GM19043 (cell line): ENCODE data around the gene KRT85.
"Not testable (repeated sequence)": the region's sequence is repeated elsewhere in the genome, so short reads cannot be mapped to it uniquely, and the experiment has no call there.

Source experiments
- ATAC-seq: cut with Tn5 transposase; IDR thresholded peaks from one replicate; pipeline ENCODE4 v1.9.1; 2021; ENCODE audit warnings: low read depth; ENCODE audit not compliant: unreplicated experiment

Gene KRT85

DNA sequence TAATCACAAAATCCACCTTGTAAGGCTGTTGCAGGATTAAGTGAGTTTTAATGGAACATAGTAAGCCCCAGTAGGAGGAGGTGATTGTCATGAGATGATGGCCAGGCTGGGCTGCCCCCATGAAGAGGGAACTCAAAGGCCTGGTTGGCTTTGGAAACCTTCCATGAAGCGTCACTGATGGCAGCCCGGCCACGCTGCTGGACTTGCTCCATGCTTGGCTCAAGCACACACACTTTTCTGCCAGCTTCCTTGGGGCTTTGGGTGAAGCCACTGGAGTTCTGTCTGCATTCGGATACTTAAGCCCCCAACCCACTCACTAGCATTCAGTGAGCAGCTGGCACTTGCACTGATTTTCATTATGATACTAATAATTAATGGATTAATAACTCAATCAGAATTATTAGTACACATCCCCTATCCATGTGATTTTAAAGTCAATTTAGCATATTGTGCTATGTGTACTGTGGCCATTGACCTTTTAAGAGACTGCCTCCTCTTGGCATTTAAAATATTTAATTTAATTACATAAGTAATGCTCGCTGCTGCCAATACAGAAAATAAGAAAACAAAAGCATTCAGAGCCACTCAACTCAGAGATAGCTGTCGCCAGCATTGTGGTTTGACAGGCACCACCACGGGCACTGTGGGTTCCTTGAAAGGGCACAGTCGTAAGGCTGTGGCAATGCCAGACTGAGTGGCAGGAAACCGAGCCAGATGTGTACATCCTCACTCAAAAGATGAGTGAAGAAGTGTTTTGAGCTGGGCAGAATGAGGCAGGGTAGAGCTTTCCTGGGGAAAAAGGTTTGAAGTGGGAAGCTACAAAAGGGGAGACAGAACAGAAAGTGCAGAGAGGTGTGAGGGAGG lies 15.9 kb downstream of the KRT85 start:
- ATAC-seq = no peak

DNA sequence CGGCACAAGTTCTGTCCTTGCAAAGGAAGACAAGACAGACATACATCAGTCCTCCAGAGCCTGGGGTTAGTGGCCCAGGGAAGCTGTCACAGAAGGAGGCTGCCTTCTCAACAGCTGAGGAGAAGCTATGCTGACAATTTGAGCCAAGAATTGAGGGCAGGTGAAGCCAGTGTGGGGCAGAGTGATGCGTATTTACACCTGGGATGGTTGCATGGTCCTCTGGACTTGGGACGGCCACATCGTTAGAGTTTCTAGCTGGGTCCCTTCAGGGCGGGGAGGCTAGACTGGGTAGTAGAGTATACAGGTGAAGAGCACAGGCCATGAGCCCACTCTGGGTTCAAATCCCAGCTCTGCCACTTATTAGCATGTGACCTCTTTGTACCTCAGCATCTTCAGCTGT lies 16.5 kb downstream of the KRT85 start:
- ATAC-seq = no peak

DNA sequence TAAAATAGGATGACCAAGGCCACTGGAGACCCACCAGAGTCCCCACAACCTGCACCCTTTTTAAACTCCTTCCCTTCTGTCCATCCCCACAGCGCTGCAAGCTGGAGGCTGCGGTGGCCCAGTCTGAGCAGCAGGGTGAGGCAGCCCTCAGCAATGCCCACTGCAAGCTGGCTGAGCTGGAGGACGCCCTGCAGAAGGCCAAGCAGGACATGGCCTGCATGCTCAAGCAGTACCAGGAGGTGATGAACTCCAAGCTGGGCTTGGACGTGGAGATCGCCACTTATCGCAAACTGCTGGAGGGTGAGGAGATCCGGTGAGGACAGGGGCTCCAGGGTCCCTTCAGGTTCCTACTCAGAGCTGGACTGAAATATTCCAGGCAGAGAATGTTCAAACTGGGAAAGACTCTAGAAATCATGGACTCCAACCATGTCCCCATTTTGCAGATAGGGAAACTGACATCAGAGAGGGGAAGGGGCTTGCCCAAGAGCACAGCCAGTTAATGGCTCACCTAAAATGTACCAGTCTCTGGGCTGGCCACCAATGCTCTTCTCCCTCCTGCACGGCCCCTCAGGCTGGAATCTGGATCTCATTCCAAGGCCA lies 17.2 kb downstream of the KRT85 start:
- no peak for ATAC-seq

DNA sequence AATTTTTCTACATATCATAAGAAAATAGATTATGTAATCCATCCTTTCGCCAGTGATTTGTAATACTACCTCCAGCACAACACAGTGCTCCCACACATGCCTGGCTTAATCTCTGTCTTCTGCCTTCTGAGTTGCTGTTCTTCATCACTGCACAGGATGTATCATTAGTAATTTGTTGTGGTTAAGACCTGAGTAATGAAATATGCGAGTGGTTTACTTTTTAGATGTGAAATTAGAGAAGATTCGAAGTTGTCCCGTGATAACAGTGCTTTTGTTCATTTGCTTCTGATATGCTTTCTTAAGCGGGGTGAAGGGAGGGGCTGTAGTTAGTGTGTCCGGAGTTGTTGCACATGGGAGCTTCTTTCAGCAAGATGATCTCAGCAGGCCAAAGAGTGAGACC lies 18.1 kb downstream of the KRT85 start:
- no peak for ATAC-seq

DNA sequence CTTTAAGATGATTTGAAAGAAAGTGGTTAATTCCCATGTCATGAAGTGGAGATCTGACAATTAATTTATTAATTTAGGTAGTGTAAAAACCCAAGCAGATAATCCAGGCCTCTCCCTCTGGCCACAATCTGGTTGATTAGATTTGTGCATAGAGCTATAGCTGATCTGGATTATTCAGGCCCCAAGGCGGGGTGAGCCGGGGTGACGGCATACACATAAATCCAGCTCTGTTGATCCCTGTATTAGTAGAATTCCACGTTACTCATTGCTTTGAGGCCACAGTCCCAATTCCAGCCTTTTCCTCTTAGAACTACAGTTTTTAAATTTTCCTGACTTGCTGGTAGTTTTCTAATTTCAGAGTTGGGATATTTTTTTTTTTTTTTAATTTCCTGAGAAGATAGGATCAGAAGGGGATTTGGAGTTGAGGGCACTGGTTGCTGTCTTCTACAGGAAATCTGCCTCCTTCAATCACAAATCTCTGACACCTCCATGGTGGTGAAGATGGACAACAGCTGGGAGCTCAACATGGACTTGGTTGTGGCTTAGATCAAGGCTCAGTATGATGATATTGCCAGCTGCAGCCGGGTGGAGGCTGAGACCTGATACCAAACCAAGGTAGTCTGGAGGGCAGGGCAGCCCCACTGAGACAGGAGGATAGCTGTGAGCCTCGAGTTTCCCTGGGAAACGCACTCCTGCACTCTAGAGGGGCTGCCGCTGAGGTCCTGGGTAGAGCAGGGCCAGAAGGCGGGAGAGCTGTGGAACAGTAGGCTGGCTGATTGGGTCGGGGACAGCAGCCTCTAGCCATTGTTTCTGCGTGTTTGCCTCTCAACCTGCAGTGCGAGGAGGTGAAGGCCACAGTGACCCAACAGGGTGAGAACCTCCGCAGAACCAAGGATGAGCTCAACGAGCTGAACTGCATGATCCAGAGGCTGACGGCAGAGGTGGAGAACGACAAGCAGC lies 19.4 kb downstream of the KRT85 start:
- no peak for ATAC-seq

DNA sequence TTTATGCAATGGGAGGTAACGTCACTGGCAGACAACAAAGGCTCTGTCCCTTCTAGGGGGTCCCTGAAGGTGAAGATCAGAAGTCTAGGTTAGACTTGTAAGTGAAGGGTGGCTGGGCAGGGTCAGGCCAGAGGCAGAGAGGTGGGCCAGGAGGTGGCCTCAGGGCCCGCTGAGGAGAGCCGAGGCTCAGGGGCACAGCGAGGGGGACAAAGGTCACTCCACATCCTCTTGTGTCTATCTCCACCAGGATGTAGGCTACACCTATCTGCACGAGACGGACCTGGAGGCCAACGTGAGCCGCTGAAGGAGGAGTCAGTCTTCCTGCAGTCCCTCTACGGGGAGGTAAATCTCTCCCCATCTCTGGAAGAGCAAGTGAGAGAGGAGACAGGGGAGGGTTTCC lies 20.3 kb downstream of the KRT85 start:
- no peak for ATAC-seq

DNA sequence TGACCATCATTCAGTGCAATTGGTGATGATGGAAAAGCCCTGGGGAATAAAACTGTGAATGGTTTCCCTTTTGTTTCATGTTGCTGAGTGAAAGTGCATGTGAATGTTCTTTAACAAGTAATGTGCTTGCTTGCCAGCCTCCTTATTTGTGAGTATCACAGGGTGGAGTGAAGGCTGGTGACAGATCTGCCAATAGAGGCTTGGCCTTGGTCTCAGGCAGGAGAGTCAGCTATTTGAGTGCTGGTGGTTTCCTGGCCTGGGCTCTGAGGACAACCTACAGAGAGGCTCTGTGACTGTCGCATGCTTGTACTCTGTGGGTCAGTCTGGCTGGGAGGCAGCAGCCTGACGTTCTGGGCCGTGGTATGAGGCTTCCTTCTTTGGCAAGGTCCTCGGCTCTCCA lies 20.7 kb downstream of the KRT85 start:
- no peak for ATAC-seq

DNA sequence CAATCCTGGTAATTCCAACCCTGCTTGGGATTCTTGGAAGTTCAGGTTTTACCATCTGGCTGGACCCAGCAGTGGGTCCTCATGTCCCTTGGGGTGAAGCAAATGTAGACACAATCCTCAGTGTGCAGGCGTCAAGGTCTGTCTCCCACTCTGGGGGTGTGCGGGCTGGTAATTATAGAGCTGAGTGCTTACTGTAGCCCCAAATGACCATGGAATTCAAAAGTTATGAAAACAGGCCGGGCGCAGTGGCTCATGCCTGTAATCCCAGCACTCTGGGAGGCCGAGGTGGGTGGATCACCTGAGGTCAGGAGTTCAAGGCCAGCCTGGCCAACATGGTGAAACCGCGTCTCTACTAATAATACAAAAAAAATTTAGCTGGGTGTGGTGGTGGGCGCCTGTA lies 22.2 kb downstream of the KRT85 start:
- ATAC-seq = not testable (repeated sequence)

DNA sequence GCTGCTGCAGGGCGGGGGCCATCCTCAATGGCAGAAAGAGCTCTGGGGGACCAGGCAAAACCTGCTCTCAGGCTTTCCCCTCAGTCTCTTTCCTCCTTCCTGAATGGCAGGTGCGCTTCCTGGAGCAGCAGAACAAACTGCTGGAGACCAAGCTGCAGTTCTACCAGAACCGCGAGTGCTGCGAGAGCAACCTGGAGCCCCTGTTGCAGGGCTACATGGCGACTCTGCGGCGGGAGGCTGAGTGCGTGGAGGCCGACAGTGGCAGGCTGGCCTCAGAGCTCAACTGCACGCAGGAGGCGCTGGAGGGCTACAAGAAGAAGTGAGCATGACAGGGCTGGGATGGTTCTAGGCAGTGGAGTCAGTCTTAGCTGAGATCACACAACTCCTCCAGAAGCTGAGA lies 23.2 kb downstream of the KRT85 start:
- ATAC-seq = no peak

DNA sequence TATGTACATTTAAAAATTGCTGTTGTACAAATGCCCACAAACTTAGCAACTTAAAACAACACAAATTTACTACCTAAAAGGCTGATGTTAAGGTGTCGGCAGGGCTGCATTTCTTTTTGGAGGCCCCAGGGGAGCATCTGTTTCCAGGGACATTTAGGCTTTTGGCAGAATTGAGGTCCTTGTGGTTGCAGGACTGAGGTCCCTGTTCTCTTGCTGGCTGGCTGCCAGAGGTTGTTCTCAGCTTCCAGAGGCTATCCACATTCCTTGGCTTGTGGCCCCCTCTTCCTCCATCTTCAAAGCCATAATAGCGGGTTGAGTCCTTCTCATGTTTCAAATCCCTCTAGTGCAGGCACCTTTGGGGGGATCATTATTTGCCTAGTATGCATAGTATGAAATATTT lies 23.7 kb downstream of the KRT85 start:
- ATAC-seq = no peak

DNA sequence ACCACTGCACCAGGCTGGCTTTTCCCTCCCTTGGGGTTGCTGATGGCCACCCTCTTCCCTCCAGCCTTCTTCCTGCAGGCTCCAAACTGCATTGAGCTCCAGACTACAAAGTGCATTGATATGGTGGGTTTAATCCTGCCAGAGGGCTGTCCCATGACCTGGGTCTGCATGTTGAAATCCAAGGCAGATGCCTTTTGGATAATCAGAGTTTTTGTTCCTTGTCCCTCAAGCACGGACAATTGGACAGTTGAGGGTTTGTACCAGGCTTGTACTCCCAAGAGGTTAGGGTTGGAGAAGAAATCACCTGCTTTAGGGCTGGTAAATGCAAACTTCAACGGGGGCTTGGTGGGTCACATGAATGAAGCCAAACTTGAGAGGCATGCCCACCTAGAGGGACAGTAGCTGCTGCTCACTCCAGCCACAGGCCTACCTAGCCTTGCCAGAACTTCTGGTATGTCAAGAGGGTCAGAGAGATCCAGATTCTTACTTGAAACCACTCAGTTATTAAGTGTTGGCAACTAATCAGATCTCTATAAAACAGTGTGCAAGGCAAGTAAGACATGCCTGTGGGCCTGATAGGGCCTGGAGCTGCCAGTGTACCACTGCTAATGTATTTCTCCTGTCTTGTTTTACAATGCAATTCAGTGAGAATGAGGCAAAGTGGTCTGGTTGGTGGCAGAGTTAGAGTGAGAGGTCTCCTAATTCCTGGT lies 24.3 kb downstream of the KRT85 start:
- no peak for ATAC-seq

DNA sequence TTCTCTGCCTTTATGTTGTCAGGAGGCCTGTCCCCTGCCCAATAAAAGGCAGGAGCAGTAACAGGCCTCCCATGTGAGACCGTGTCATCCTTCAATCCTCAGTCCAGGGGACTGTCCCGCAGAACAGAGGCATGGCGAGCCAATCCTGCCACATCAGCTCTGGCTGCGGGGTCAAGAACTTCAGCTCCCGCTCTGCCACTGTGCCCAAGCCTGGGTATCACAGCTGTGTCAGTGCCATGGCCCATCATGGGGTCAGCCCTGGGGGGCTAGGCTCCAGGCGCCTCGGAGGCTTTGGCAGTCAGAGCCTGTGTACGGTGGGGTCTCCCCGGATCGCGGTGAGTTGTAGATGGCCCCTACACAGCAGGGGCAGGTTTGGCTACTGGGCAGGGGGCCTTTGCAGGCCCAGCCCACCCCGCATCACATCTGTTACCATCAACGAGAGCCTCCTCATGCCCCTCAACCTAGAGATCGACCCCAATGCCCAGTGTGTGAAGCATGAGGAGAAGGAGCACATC lies 26.2 kb downstream of the KRT85 start:
- no peak for ATAC-seq

DNA sequence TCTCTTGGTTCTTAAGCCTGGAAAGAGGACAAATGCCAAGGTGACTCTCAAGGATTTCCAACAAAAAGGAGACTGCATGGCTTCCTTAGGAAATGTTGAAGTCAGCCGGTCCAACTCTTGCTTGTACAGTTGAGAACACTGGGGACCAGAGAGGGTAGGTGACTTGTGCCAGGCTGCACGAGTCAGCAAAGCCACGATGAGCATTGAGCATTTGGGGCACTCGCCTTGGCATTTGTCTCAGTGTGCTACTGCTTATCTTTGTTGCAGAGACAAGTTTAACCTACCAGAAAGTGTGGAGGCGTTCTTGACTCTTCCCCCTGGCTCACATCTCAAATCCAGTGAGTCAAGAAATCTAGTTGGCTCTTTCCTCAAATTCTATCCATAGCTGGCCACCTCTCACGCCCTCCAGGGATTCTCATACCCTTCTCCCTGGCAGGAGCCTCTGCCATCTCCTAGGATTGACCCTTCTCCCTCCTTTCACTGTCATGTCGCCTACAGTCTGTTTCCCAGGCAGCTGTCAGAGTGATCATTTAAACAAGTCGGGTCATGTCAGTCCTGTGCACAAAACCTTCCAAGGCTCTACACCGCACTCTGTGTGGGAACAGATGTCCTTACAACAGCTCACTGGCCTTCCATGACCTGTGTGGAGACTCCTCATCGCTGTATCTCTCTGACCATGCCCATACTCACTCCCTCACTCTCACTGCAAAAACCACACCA lies 28.9 kb downstream of the KRT85 start:
- no peak for ATAC-seq

DNA sequence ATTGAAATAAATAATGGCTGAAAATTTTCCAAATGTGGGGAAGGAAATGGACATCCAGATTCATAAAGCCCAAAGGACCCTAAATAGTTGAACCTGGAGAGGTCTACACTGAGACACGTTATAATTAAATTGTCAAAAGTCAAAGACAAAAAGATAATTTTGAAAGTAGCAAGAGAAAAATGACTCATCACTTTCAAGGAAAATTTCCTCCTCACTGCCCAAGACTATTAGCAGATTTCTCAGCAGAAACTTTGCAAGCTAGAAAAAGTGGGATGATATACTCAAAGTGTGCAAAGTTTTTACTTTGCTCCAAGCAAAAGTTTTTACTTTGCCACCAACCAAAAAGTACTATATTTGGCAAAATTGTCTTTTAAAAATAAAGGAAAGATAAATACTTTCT lies 30.2 kb downstream of the KRT85 start:
- no peak for ATAC-seq

DNA sequence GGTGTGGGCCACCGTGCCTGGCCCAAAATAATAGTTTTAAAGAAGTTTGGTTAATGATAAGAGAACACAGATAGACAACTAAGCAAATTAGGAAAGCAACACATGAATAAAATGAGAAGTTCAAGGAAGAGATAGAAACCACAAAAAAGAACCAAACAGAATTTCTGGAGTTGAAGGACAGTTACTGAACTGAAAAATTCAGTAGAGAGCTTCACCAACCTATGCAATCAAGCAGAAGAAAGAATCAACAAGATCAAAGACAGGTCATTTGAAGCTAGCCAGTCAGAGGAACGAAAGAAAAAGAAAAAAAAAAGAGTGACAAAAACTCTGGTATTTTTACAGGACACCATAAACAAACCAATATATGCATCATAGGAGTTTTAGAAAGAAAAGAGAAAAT lies 30.6 kb downstream of the KRT85 start:
- ATAC-seq = no peak

DNA sequence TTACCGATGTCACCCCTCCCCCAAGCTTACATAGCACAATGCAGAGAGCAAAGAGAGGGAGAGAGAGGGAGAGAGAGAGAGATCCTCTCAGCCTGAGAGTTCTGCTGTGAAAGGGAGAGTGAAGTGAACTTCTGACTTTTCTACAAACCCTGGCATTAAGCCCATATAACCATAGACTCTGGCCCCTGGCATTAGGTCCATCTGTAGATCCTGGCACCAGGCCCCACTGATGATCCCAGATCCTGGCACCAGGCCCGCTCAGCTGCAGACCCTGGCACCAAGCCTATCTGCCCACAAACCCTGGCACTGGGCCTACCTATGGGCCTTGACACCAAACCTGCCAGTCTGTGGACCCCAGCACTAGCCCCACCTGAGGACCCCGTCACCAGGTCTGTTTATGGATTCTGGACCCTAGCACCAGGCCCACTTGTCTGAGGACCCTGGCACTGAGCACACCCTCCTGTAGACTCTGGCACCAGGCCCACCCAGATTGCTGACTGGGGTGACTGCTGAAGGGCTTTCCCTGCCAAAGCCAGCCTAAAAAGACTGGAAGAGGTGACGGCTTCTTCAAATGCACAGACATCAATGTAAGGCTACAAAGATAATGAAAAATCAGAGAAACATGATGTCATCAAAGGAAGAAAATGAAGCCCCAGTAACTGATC lies 31.6 kb downstream of the KRT85 start:
- ATAC-seq = no peak

DNA sequence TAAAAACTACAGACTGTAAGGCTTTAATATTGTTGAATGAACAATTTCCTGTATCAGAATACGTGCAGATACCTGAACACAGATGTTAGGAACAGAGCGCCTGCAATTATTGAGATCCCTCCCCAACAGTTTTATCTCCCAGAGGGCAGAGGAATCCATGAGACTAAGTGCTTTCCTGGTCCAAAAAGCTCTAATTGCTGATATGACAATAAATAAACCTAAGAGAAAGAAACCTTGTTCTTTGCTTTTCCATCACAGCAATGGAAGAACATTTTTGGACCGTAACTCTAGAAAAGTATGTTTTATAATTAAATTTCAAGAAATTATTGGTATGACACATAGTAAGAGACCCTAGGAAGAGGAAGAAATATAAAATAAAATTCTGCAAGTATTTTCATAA lies 33.1 kb downstream of the KRT85 start:
- ATAC-seq = no peak

DNA sequence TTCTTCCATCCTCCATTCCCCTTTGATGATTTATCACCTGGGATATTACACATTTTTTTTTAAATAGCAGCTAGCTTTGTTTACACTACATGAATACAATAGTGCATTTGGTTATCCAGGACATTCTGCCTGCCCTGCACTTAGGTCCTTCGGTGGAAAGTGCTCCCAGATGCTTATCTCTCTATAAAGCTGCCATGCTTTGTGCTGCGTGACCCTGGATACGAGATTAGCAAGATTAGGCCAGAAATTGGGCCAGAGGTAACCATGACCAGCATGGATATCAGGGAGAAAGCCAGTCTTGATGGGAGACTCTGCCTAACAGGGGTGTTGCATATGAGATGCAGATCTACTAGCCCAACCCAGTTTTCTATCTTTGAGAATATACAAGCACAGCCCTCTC lies 34.0 kb downstream of the KRT85 start:
- ATAC-seq = no peak

DNA sequence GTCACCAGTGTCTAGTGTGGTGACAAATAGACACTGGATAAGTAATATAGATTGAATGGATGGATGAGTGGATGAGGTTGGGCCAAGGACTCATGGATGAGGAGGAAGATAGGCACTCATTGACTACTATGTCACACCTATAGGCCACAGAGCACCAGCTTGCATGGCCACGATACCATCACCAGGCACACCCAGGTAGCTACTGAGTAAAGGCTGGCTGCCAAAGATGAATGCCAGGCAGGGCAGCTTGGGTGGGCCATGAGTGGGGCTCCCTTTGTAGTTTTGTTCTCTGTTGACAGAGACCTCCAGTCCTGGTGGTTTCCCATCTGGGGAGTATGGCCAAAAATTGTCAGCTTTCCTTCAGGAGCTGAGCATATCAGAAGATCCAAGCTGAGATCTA lies 34.9 kb downstream of the KRT85 start:
- no peak for ATAC-seq
